Islet of Langerhans (tissue), 1 donor: ENCODE results near the gene VWA7.

Experiments used
- FAIRE-seq: peaks from one replicate; lab custom pipeline; 2011; peaks lifted over from hg19 to GRCh38; lab: Jason Lieb, UNC

Gene VWA7

DNA sequence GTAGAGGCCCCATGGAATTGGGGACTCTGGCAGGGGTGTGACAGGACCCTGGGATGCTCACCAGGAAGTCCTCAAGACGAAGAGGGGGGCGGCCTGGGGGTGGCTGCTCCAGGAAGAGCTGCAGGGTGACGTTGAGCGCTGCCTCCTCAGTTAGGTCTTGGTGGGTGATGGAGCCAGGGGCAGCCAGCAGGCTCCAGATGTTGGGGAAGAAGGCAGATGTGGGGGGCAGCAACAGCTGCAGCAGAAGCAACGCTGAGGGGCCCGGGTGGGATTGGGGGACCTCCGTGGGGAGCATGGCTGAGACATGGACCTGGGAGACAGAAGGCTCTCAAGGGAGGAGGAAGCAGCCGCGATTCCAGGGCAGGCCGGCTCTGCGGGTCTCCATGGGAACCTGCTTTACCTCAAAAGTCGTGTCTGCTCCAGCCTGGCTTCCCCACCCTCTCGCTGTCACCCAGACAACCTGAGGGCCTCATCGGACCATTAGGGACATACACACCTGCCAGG, 591 bp downstream of the VWA7 start:
- no peak for FAIRE-seq

GRCh38 chr6:31775633-31776484, 1.3 kb downstream of the VWA7 start:
- FAIRE-seq: no peak

- FAIRE-seq: no peak
Observed at GRCh38 chr6:31775184-31775583, 1.9 kb downstream of the VWA7 start.

- FAIRE-seq: no peak
Observed at GRCh38 chr6:31771992-31772358, 5.2 kb downstream of the VWA7 start.

DNA sequence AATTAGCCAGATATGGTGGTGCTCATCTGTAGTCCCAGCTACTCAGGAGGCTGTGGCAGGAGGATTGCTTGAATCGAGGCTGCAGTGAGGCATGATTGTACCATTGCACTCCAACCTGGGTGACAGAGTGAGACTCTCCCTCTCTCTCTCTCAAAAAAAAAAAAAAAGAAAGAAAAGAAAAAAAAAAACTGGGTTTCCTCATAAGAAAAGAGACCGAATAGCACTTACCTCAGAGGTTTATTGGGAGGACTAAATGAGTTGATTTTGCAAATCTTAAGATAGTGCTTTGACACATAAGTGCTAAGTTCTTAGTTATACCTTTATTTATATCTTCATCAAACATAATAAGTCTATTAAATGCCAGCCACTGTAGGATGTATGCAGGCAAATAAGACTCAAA, 6.3 kb downstream of the VWA7 start:
- FAIRE-seq: no peak

DNA sequence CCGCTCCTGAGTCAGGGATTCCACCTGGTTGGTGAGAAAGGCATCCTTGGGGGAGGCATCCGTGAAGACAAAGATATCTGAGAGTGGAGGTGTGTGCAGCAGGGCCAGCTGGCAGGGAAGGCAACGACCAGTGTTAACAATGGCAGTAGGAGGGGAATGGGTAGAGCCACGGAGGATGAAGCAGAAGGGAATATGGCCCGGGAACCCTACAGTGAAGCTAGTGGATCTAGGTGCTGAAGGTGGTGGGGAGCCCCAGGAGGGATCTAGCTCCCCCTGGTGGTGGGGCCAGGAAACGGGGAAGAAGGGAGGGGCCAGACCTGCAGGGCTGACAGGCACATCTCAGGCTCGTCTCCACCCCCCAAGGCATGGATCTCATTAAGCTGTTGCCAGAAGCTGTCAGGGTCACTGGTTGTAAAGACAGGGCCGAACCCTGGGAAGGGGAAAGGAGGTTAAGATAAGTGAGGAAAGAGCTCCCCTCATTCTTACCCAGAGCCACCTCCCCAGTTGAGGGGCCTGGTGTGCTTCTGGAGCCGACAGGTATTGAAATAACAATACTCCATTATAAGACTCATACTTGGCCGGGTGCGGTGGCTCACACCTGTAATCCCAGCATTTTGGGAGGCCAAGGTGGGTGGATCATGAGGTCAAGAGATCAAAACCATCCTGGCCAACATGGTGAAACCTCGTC, 7.3 kb downstream of the VWA7 start:
- no peak for FAIRE-seq

DNA sequence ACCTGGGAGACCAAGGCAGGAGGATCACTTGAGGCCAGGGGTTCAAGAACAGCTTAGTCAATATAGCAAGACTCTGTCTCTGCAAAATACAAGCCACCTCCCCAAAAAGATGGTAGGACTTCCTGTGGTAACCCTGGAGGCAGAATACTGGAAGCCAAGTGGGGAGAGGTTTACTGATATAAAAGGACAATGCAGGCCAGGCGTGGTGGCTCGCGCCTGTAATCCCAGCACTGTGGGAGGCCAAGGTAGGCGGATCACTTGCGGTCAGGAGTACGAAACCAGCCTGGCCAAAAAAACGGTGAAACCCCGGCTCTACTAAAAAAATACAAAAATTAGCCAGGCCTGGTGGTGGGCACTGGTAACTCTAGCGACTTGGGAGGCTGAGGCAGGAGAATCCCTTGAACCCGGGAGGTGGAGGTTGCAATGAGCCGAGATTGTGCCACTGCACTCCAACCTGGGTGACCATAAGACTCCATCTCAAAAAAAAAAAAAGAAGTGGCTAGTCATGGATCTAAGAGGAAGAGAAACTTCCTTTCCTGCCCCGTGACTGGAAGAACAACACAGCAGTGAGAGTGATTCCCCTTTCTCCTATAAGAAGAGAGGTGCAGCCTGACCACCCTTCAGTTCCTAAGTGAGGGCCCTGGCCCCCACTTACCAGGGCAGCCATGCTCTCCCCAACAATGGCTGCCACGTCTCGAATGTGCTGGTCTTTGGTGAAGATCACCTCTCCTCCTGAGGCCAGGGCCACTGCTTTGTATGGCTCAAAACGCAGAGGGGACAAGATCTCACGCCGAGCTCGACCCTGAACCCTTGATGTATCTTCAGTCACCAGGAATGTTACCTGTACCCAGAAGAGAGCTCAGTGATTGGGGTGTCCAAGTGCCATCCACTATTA, 8.5 kb downstream of the VWA7 start:
- no peak for FAIRE-seq

GRCh38 chr6:31767096-31767645, 10.0 kb downstream of the VWA7 start:
- no peak for FAIRE-seq

GRCh38 chr6:31765910-31766794, 11.0 kb downstream of the VWA7 start:
- FAIRE-seq: no peak

DNA sequence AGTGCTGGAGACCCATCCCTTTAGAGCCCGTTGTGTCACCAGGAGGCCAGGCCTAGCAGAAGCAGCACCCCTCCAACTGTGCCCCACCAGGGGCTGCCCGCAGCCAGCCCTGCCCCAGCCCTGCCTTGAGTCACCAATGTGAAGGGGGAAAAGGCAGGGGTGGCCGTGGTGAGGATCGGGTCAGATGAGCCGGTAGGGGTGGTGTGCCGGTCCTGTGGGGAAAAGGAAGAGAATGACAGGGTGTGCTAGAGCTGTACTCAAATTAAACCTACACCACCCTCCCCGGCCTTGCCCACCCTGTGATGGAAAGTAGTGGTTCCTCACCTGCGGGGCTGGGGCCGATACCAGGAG, 11.6 kb downstream of the VWA7 start:
- no peak for FAIRE-seq

- FAIRE-seq: no peak
Observed at GRCh38 chr6:31764198-31764597, 12.9 kb downstream of the VWA7 start.

DNA sequence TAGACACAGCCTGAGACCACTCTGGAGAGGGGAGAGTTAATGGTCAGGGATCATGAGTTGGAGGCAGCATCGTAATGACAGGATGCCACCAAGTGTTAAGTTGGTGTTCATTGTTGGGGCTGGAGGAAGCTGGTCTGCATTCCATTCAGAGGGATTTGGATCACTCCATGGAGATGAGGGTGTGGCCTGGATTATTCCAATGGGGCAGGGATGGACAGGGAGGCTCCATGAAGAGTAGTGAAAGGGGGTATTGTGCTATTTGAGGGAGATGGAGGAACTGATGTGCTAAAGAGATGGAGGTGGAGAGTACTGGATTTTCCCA, 13.5 kb downstream of the VWA7 start:
- no peak for FAIRE-seq

- FAIRE-seq: no peak
Observed at GRCh38 chr6:31762878-31763618, 14.1 kb downstream of the VWA7 start.

DNA sequence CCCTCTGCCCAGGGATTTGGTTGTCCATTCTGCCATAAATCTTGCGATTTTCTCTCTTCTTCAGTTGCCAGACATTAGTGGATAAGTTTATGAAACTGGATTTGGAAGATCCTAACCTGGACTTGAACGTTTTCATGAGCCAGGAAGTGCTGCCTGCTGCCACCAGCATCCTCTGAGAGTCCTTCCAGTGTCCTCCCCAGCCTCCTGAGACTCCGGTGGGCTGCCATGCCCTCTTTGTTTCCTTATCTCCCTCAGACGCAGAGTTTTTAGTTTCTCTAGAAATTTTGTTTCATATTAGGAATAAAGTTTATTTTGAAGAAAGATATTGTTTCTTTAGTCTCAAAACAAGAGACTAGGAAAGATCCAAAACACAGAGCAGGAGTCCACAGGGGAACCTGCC, 14.8 kb downstream of the VWA7 start, which contains the start of gene SAPCD1:
SAPCD1 (plus strand) TSS at position 301 of the 400 bp plus-strand sequence. CDS start 399 bp downstream, outside the sequence.
- no peak for FAIRE-seq

- no peak for FAIRE-seq
Observed at GRCh38 chr6:31761343-31761742, 15.8 kb downstream of the VWA7 start.

DNA sequence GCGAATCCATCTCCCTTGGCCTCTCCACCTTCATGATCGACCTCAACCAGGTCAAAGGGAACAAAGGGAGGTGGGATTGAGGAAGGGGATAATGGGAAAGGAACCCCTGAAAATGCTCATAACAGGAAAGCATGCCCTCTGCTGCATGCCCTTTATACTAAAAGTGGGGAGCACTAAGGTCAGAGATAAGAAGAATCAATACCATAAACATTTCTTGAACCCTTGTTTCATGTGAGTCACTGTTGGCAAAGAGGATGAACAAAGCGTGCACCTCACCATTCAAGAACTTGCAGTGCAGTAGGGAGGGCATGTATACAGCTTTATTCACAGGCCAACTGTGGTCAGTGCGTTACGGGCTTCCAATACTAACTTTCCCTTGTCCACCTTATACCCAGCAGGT, 16.3 kb downstream of the VWA7 start:
- FAIRE-seq: no peak

- no peak for FAIRE-seq
Observed at GRCh38 chr6:31758281-31758680, 18.8 kb downstream of the VWA7 start.

GRCh38 chr6:31752739-31753319, 24.3 kb downstream of the VWA7 start:
- FAIRE-seq: no peak

DNA sequence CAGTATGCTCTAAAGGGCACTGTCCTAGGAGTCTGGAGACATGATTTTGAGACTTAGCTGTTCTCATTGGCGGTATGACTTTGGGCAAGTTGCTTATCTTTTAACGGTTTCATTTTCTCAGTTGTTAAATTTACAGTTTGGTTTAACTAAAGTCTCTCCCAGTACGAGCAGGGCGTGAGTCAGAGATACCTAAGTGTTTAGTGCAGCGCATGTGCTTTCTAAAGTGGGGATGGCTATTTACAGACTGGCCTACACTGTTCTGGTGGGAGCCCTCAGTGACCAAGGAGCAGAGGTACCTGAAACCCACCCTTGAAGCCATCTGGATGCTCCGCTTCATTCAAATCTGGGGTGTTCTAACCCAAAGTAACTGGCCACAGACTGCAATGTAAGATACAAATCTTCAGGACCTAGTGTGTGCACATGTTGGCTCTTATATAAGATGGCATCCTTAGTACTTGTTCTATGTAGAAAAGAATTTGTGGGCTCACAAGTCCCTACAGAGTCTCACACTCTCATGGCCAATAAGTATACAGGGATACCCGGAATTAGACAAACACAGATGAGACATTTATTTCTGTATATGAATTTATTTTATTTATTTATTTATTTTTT, 26.6 kb downstream of the VWA7 start:
- FAIRE-seq: no peak
